HEK293 (cell line): Measurements from ENCODE around the gene DIS3L2.

Experiments
- CTCF ChIA-PET: fragments of 350-600 bp; formaldehyde crosslinking; extraction: SDS; loops from one replicate; lab custom pipeline; 2021; ENCODE audit warnings: antibody characterized with exemption; lab: Yijun Ruan, JAX
- POLR2A ChIA-PET: fragments of 300-600 bp; formaldehyde crosslinking; extraction: SDS; loops from one replicate; lab custom pipeline; 2020; ENCODE audit warnings: antibody characterized with exemption, inconsistent platforms; lab: Yijun Ruan, JAX
- H3K27ac ChIP-seq: fragments of 200-500 bp; sonication (Bioruptor generic); 2 replicates; pipeline ENCODE4 v1.5.1; 2014; ENCODE audit warnings: low read depth, low read length, control low read depth, inconsistent platforms; ENCODE audit errors: extremely low read depth
- H3K36me3 ChIP-seq, 2 experiments: fragments of 200-500 bp in 1 of 2; sonication (Bioruptor generic) in 1 of 2; 1 replicate in 1 of 2; 2 replicates in 1 of 2; pipeline ENCODE4 v1.5.1; 2014 to 2017; ENCODE audit warnings: inconsistent platforms in 2 of 2, low read length in 2 of 2; ENCODE audit not compliant: control insufficient read depth in 2 of 2, insufficient read depth in 1 of 2
- H3K4me1 ChIP-seq: fragments of 200-500 bp; sonication (Bioruptor generic); 2 replicates; pipeline ENCODE4 v1.5.1; 2014; ENCODE audit warnings: mild to moderate bottlenecking, low read length, inconsistent platforms; ENCODE audit not compliant: control insufficient read depth, insufficient read depth
- H3K4me3 ChIP-seq: 2 replicates; pipeline ENCODE4 v1.5.1; 2011; ENCODE audit warnings: low read depth, mild to moderate bottlenecking, control low read depth, low read length, moderate library complexity
- H3K9me3 ChIP-seq: fragments of 200-500 bp; sonication (Bioruptor generic); 2 replicates; pipeline ENCODE4 v1.5.1; 2014; ENCODE audit warnings: low read depth, low read length, inconsistent platforms; ENCODE audit not compliant: control insufficient read depth, insufficient read depth
- PRDM1 ChIP-seq: fragments of 450-650 bp; formaldehyde crosslinking; IDR thresholded peaks from 2 replicates; pipeline ENCODE4; 2016; ENCODE audit warnings: missing biosample characterization, missing genetic modification characterization
- ZBTB7A ChIP-seq: fragments of 450-650 bp; formaldehyde crosslinking; IDR thresholded peaks from 2 replicates; pipeline ENCODE4 v1.5.1; 2016; ENCODE audit warnings: low read depth, missing biosample characterization, missing genetic modification characterization
- ZFP3 ChIP-seq: fragments of 450-650 bp; formaldehyde crosslinking; IDR thresholded peaks from 2 replicates; pipeline ENCODE4 v1.5.1; 2016; ENCODE audit warnings: low read depth, missing biosample characterization, missing genetic modification characterization
- ZIC2 ChIP-seq: fragments of 450-650 bp; formaldehyde crosslinking; IDR thresholded peaks from 2 replicates; pipeline ENCODE4 v1.5.1; 2016; ENCODE audit warnings: missing biosample characterization, missing genetic modification characterization
- ZNF175 ChIP-seq: fragments of 450-650 bp; formaldehyde crosslinking; IDR thresholded peaks from 2 replicates; pipeline ENCODE4 v1.5.1; 2016; ENCODE audit warnings: missing biosample characterization, missing genetic modification characterization
- ZNF2 ChIP-seq: fragments of 450-650 bp; formaldehyde crosslinking; IDR thresholded peaks from 2 replicates; pipeline ENCODE4 v1.5.1; 2016; ENCODE audit warnings: missing biosample characterization, missing genetic modification characterization
- ZNF202 ChIP-seq: fragments of 450-650 bp; formaldehyde crosslinking; IDR thresholded peaks from 2 replicates; pipeline ENCODE4 v1.5.1; 2016; ENCODE audit warnings: missing biosample characterization, missing genetic modification characterization, borderline replicate concordance
- ZNF426 ChIP-seq: fragments of 450-650 bp; formaldehyde crosslinking; IDR thresholded peaks from 2 replicates; pipeline ENCODE4 v1.5.1; 2017; ENCODE audit warnings: missing biosample characterization, missing genetic modification characterization, mild to moderate bottlenecking, inconsistent platforms, moderate library complexity
- ZNF501 ChIP-seq: fragments of 450-650 bp; formaldehyde crosslinking; IDR thresholded peaks from 2 replicates; pipeline ENCODE4 v1.5.1; 2016; ENCODE audit warnings: missing biosample characterization, missing genetic modification characterization
- ZNF571 ChIP-seq: fragments of 450-650 bp; formaldehyde crosslinking; IDR thresholded peaks from 2 replicates; pipeline ENCODE4 v1.5.0; 2017; ENCODE audit warnings: missing biosample characterization, missing genetic modification characterization
- ZNF621 ChIP-seq: fragments of 450-650 bp; formaldehyde crosslinking; IDR thresholded peaks from 2 replicates; pipeline ENCODE4 v1.5.1; 2017; ENCODE audit warnings: missing biosample characterization, missing genetic modification characterization
- ZNF623 ChIP-seq: fragments of 450-650 bp; formaldehyde crosslinking; IDR thresholded peaks from 2 replicates; pipeline ENCODE4 v1.5.1; 2016; ENCODE audit warnings: missing biosample characterization, missing genetic modification characterization
- ZNF658 ChIP-seq: fragments of 450-650 bp; formaldehyde crosslinking; IDR thresholded peaks from 2 replicates; pipeline ENCODE4; 2016; ENCODE audit warnings: missing biosample characterization, missing genetic modification characterization
- TF ChIP-seq, protein P1 (sequence below): fragments of 450-650 bp; formaldehyde crosslinking; conservative IDR thresholded peaks from 2 replicates; pipeline ENCODE4 v1.5.1; 2016; ENCODE audit warnings: low read depth, missing biosample characterization, missing genetic modification characterization
- TF ChIP-seq, protein P2 (sequence below): sonication (generic); formaldehyde crosslinking; IDR thresholded peaks from 2 replicates; pipeline ENCODE4 v1.8.1; 2022; ENCODE audit warnings: mild to moderate bottlenecking, moderate library complexity, missing genetic modification reagents
- TF ChIP-seq, protein P3 (sequence below): fragments of 450-650 bp; formaldehyde crosslinking; IDR thresholded peaks from 2 replicates; pipeline ENCODE4; 2016; ENCODE audit warnings: missing biosample characterization, missing genetic modification characterization
- TF ChIP-seq, protein P4 (sequence below): fragments of 450-650 bp; IDR thresholded peaks from 2 replicates; pipeline ENCODE4 v1.5.1; 2018; ENCODE audit warnings: missing biosample characterization, mild to moderate bottlenecking, missing genetic modification characterization
- TF ChIP-seq, protein P5 (sequence below): fragments of 450-650 bp; formaldehyde crosslinking; IDR thresholded peaks from 2 replicates; pipeline ENCODE4 v1.5.1; 2017; ENCODE audit warnings: missing biosample characterization, mild to moderate bottlenecking, missing genetic modification characterization, moderate library complexity

Gene DIS3L2

DNA sequence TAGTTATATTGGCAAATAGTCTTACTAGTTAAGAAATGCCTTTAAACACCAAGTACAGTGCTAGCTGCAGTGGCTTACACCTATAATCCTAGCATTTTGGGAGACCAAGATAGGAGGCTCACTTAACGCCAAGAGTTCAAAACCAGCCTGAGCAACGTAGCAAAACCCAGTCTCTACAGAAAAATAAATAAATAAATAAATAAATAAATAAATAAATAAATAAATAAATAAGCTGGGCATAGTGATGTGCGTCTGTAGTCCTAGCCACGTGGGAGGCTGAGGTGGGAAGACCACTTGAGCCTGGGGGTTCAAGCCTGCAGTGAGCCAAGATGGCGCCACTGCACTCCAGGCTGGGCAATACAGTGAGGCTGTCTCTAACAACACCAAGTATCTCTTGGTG is 258.4 kb downstream of the DIS3L2 start (continued):
- TF ChIP-seq ZNF501 (tag by site-specific recombination), result no peak
- TF ChIP-seq, protein P1, sequence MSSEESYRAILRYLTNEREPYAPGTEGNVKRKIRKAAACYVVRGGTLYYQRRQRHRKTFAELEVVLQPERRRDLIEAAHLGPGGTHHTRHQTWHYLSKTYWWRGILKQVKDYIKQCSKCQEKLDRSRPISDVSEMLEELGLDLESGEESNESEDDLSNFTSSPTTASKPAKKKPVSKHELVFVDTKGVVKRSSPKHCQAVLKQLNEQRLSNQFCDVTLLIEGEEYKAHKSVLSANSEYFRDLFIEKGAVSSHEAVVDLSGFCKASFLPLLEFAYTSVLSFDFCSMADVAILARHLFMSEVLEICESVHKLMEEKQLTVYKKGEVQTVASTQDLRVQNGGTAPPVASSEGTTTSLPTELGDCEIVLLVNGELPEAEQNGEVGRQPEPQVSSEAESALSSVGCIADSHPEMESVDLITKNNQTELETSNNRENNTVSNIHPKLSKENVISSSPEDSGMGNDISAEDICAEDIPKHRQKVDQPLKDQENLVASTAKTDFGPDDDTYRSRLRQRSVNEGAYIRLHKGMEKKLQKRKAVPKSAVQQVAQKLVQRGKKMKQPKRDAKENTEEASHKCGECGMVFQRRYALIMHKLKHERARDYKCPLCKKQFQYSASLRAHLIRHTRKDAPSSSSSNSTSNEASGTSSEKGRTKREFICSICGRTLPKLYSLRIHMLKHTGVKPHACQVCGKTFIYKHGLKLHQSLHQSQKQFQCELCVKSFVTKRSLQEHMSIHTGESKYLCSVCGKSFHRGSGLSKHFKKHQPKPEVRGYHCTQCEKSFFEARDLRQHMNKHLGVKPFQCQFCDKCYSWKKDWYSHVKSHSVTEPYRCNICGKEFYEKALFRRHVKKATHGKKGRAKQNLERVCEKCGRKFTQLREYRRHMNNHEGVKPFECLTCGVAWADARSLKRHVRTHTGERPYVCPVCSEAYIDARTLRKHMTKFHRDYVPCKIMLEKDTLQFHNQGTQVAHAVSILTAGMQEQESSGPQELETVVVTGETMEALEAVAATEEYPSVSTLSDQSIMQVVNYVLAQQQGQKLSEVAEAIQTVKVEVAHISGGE (tag by site-specific recombination), result peak; percentile 56
- no peak for TF ChIP-seq ZNF2 (tag by site-specific recombination)
- TF ChIP-seq ZNF426 (tag by site-specific recombination), result peak; percentile 55
- TF ChIP-seq ZNF658 (tag by site-specific recombination), result no peak
- TF ChIP-seq, protein P2, sequence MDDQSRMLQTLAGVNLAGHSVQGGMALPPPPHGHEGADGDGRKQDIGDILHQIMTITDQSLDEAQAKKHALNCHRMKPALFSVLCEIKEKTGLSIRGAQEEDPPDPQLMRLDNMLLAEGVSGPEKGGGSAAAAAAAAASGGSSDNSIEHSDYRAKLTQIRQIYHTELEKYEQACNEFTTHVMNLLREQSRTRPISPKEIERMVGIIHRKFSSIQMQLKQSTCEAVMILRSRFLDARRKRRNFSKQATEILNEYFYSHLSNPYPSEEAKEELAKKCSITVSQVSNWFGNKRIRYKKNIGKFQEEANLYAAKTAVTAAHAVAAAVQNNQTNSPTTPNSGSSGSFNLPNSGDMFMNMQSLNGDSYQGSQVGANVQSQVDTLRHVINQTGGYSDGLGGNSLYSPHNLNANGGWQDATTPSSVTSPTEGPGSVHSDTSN (CRISPR knock-in tag), result no peak
- TF ChIP-seq ZNF571 (tag by site-specific recombination), result no peak

DNA sequence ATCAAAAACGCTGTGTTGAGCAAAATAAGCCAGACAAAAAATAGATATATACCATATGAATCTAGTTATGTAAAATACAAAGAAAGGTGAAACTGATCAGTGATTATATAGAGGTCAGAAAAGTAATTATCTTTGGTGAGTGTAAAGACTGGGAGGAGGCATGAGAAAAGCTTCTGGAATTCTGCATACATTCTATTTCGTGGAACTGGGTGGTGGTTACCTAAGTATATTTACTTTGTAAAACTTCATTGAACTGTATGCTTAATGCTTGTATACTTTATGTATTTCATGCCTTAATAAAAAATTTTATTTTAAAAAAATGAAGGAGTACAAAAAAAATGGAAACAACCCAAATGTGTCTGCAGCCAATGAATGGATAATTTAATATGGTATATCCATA is 263.9 kb downstream of the DIS3L2 start:
- Histone ChIP-seq H3K4me1 (no peaks in the 10 kb centered on the region), H3K36me3 (no peaks in the 10 kb centered on the region), H3K9me3 (no peaks in the 10 kb centered on the region), H3K4me3 (no peak overlapping the region), H3K27ac (no peak overlapping the region)
- CTCF ChIA-PET, result no interaction called here
- POLR2A ChIA-PET, result no interaction called here
- TF ChIP-seq ZNF623 (tag by site-specific recombination), result no peak
- TF ChIP-seq ZNF175, result no peak
- TF ChIP-seq ZFP3 (tag by site-specific recombination), result no peak
- no peak for TF ChIP-seq ZBTB7A
- TF ChIP-seq ZNF202, result no peak
- TF ChIP-seq, protein P2 (CRISPR knock-in tag), result no peak
- TF ChIP-seq ZIC2, result no peak
- TF ChIP-seq ZNF621, result no peak
- TF ChIP-seq, protein P3, sequence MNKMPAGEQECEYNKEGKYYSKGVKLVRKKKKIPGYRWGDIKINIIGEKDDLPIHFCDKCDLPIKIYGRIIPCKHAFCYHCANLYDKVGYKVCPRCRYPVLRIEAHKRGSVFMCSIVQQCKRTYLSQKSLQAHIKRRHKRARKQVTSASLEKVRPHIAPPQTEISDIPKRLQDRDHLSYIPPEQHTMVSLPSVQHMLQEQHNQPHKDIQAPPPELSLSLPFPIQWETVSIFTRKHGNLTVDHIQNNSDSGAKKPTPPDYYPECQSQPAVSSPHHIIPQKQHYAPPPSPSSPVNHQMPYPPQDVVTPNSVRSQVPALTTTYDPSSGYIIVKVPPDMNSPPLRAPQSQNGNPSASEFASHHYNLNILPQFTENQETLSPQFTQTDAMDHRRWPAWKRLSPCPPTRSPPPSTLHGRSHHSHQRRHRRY (tag by site-specific recombination), result no peak
- TF ChIP-seq, protein P4, sequence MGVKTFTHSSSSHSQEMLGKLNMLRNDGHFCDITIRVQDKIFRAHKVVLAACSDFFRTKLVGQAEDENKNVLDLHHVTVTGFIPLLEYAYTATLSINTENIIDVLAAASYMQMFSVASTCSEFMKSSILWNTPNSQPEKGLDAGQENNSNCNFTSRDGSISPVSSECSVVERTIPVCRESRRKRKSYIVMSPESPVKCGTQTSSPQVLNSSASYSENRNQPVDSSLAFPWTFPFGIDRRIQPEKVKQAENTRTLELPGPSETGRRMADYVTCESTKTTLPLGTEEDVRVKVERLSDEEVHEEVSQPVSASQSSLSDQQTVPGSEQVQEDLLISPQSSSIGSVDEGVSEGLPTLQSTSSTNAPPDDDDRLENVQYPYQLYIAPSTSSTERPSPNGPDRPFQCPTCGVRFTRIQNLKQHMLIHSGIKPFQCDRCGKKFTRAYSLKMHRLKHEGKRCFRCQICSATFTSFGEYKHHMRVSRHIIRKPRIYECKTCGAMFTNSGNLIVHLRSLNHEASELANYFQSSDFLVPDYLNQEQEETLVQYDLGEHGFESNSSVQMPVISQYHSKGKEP (tag by site-specific recombination), result no peak
- TF ChIP-seq ZNF571 (tag by site-specific recombination), result no peak
- TF ChIP-seq, protein P5, sequence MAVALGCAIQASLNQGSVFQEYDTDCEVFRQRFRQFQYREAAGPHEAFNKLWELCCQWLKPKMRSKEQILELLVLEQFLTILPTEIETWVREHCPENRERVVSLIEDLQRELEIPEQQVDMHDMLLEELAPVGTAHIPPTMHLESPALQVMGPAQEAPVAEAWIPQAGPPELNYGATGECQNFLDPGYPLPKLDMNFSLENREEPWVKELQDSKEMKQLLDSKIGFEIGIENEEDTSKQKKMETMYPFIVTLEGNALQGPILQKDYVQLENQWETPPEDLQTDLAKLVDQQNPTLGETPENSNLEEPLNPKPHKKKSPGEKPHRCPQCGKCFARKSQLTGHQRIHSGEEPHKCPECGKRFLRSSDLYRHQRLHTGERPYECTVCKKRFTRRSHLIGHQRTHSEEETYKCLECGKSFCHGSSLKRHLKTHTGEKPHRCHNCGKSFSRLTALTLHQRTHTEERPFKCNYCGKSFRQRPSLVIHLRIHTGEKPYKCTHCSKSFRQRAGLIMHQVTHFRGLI (tag by site-specific recombination), result no peak
- no peak for TF ChIP-seq PRDM1 (tag by site-specific recombination)
